ENCODE data around the gene TRMT2A. TPM values are rescaled to one million over a fixed set of nuclear protein-coding genes. Genes with fewer than 3 reads are reported as not detected.

The TRMT2A gene
- total RNA-seq, 2 experiments from 2014 or later: 97.5 to 118 TPM

DNA sequence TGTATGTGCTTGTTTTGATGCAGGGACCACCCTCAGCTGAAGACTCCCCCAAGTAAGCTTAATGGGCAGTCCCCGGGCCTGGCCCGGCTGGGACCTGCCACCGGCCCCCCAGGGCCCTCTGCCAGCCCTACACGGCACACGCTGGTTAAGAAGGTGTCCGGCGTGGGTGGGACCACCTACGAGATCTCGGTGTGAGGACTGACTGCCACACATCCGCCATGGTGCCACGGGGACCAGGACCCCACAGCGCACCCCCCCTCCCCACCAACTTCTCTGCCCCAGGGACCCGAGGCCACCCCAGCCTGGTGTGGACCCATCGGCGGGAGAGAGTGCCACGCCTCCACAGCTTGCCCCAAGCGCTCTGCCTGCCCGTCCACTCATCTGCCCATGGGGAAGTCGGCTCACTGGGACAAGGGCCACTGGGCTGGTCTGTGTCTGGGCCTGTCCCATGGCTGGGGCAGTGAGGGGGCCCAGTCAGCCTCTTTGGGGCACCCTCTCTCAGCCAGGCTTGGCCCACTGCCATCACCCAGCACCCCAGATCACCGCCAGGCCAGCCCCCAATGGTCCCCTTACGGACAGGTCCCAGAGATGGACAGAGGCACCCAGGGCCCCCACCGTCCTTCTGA, 28.3 kb upstream of the TRMT2A start:
- CTCF ChIA-PET (ENCODE audit: unreplicated experiment): no interaction called here
- Histone ChIP-seq H3K27ac (ENCODE audit: low read depth, low read length, poor library complexity, severe bottlenecking) (no peak overlapping the region), H3K4me2 (ENCODE audit: low read length) (no peak overlapping the region), H3K9me2 (ENCODE audit: insufficient read depth, low read length) (no peaks in the 10 kb centered on the region), H3K36me3 (ENCODE audit: insufficient read depth, low read length) (no peaks in the 10 kb centered on the region), H3K4me3 (ENCODE audit: low read depth, low read length, poor library complexity, severe bottlenecking) (no peak overlapping the region), H3K9me3 (ENCODE audit: low read length) (no peaks in the 10 kb centered on the region), H3K4me1 (ENCODE audit: insufficient read depth, low read length, poor library complexity, severe bottlenecking) (no peaks in the 10 kb centered on the region), H2AFZ (ENCODE audit: low read length) (no peak overlapping the region), H3K79me2 (ENCODE audit: insufficient read depth, low read depth, low read length) (no peaks in the 10 kb centered on the region), H4K20me1 (ENCODE audit: insufficient read depth, low read length) (no peaks in the 10 kb centered on the region)
- no peak for DNase-seq (ENCODE audit: low spot score)
- POLR2A ChIA-PET: no interaction called here
- intact Hi-C loops (cut with micrococcal nuclease; ENCODE audit: unreplicated experiment): no loop called here
- no TSS peak for BruUV-seq (replicated peaks)
- TF ChIP-seq CTCF (conservative IDR thresholded peaks at IDR 0.05; ENCODE audit: low read length): no peak
- no peak for TF ChIP-seq EZH2phosphoT487 (IDR thresholded peaks at IDR 0.05; ENCODE audit: borderline replicate concordance, low read depth, low read length)

DNA sequence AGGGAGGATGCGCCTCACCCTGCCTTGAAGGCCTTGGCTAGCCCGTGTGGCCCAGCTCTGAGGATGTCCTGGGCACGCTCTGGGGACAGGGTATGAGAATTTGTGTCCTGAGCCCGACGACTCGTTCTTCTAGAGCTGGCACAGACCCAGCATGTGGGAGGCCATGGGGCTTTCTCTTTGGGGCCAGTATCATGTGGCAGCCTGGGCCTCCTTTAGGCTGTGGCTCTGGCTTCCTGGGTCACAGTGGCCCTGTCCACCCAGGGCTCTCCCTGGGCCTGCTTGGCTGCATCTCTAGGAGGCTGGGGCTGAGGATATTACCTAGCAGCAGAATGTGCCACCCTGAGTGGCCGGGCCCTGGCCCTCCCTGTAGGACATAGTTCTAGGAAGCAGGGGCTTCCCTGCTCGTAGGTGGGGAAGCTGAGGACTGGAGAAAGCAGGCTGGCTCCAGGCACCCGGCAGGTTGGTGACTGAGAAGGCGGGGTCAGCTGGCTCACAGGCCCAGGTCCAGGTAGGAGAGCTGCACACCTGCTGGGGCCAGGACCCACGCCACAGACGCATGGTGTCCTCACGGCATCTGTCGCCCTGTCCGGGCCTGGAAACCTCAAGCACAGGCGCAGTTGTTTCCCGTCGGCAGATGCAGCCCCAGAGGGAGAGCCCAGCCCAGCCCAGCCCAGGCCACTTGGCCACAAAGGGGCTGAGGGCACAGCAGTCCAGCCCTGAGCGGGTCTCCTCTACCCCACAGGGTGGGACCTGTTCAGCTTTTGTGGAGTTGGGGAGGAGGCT, 27.0 kb upstream of the TRMT2A start:
- no peak for TF ChIP-seq CTCF (conservative IDR thresholded peaks at IDR 0.05; ENCODE audit: low read length)
- no peak for TF ChIP-seq EZH2phosphoT487 (IDR thresholded peaks at IDR 0.05; ENCODE audit: borderline replicate concordance, low read depth, low read length)
- H3K9me2 ChIP-seq (ENCODE audit: insufficient read depth, low read length): no peaks in the 10 kb centered on the region
- POLR2A ChIA-PET: no interaction called here
- H3K4me2 ChIP-seq (ENCODE audit: low read length): no peak overlapping the region
- no peak overlapping the region for H2AFZ ChIP-seq (ENCODE audit: low read length)
- DNase-seq (ENCODE audit: low spot score): no peak
- no peaks in the 10 kb centered on the region for H4K20me1 ChIP-seq (ENCODE audit: insufficient read depth, low read length)
- H3K79me2 ChIP-seq (ENCODE audit: insufficient read depth, low read depth, low read length): no peaks in the 10 kb centered on the region
- no peaks in the 10 kb centered on the region for H3K4me1 ChIP-seq (ENCODE audit: insufficient read depth, low read length, poor library complexity, severe bottlenecking)
- intact Hi-C loops (cut with micrococcal nuclease; ENCODE audit: unreplicated experiment): no loop called here
- BruUV-seq (replicated peaks): no TSS peak
- H3K27ac ChIP-seq (ENCODE audit: low read depth, low read length, poor library complexity, severe bottlenecking): no peak overlapping the region
- CTCF ChIA-PET (ENCODE audit: unreplicated experiment): no interaction called here
- no peaks in the 10 kb centered on the region for H3K9me3 ChIP-seq (ENCODE audit: low read length)
- H3K4me3 ChIP-seq (ENCODE audit: low read depth, low read length, poor library complexity, severe bottlenecking): no peak overlapping the region
- H3K36me3 ChIP-seq (ENCODE audit: insufficient read depth, low read length): no peaks in the 10 kb centered on the region

All from OCI-LY7 (cell line).